GM19468 (cell line): ENCODE data around the gene CRYBA2.

Experiments
- ATAC-seq: cut with Tn5 transposase; IDR thresholded peaks from one replicate; pipeline ENCODE4 v1.9.1; 2021; ENCODE audit warnings: mild to moderate bottlenecking, moderate library complexity, moderate number of reproducible peaks; ENCODE audit not compliant: unreplicated experiment; ENCODE audit errors: extremely low read depth

Gene CRYBA2

GRCh38 chr2:218984239-218985020, 8.8 kb downstream of the CRYBA2 start:
- no peak for ATAC-seq

- ATAC-seq: no peak
These were observed 9.3 kb downstream of the CRYBA2 start for GRCh38 chr2:218983934-218984238.

GRCh38 chr2:218983263-218983933, 9.8 kb downstream of the CRYBA2 start:
- ATAC-seq: no peak

DNA sequence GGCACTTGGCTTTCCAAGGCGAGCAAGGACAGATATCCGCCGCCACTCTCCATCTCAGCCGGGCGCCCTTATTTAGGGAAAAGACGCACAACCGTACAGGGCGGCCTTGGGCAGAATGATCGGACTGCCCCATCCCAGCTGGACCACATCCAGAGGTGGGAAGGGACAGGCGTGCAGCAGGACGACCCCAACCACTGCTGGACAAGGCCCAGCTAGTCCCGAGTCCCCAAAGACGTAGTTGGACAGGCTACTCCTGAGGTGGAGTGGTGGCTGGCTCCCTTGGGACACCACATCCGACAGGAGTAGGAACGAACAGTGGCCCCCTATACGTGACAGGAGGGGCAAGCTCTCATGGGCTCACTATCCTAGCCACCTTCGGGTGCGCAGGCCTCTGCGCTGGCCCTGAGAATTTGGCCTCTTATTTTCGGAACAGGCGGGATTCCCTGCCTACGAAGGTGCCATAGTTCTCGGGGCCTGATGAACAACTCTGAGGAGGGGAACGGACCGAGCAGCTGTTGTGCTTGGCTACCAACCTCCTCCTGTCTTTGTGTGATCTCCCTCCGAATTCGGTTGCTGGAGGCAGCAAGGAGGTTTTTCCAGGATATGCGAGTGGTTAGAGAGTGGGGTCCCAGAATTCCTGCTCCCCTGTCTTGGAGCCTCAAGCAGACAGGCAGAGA, 10.5 kb downstream of the CRYBA2 start:
- ATAC-seq: no peak

- ATAC-seq: no peak
These were observed 11.2 kb downstream of the CRYBA2 start for GRCh38 chr2:218981881-218982585.

GRCh38 chr2:218981390-218981880, 11.8 kb downstream of the CRYBA2 start:
- no peak for ATAC-seq

DNA sequence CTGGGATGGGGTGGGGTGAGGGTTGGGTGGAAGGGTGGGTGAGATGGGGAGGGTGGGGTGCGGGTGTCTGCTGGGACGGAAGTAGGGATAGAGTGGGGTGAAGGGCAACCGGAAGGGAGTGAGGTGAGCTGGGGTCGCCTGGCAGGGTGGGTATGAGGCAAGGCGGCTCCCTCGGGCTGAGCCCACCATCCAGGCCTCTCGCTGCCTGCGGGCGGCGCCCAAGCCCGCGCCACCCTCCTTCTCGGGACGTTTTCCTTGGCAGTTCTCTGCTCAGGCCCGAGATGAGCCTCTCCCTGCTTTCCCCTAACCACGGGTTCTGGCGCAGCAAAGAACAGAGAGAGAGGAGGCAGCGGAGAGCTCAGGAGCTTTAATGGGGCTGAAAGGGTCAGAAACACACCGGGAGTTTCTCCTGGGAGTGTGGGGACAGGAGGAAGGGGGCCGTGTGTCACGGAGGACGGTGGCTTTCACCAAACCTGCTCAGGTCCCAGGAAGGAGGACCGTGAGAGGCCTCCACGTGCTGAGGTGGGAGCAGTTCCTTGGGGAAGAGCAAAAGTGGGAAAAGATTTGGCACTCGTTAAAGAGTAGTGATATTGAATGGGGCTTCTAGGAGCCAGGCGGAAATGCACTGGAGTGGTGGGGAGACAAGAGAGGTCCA, 12.4 kb downstream of the CRYBA2 start:
- no peak for ATAC-seq

- peak; percentile 86 for ATAC-seq
These were observed 13.1 kb downstream of the CRYBA2 start for GRCh38 chr2:218979846-218980734.

DNA sequence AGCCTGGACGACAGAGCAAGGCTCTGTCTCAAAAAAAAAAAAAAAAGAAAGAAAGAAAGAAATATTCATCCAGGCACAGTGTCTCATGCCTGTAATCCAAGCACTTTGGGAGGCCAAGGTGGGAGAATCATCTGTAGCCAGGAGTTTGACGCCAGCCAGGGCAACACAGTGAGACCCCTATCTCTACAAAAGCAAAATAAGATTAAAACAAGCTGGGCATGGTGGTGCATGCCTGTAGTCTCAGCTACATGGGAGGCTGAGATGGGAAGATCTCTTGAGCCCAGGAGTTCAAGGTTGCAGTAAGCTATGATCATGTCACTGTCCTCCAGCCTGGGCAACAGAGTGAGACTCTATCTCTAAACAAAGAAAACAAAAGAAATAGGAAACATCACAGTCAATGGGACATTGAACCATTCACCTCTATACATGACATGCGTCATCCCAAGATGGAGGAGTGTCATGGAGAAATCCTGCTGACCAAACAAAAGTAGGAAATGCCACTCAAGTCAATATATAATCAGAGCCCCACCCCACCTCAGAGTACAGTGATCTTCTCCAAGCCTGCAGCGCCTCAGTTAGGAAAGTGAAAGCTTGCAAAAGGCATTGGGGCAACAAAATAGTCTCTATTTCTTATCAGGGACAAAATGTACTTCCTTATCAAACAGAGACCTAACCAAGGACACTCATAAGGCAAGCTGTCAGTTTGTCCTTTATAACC, 18.0 kb downstream of the CRYBA2 start:
- ATAC-seq: no peak

GRCh38 chr2:218970894-218971293, 22.3 kb downstream of the CRYBA2 start:
- no peak for ATAC-seq

GRCh38 chr2:218964041-218964771, 29.0 kb downstream of the CRYBA2 start:
- no peak for ATAC-seq

- no peak for ATAC-seq
These were observed 29.6 kb downstream of the CRYBA2 start for GRCh38 chr2:218963601-218964000.

- no peak for ATAC-seq
These were observed 30.2 kb downstream of the CRYBA2 start for GRCh38 chr2:218962859-218963492.

GRCh38 chr2:218961651-218962570, 31.3 kb downstream of the CRYBA2 start:
- no peak for ATAC-seq

- ATAC-seq: no peak
These were observed 32.0 kb downstream of the CRYBA2 start for GRCh38 chr2:218961229-218961628.
